Stimulated activated CD8-positive, alpha-beta memory T cell treated with anti-CD3 and anti-CD28 coated beads, Interleukin-7, amount 100 ng/mL, for 24 hours (primary cell): ENCODE measurements around the gene DEFB123.
"Not testable (repeated sequence)": the region's sequence is repeated elsewhere in the genome, so short reads cannot be mapped to it uniquely, and the experiment has no call there.

ENCODE experiments used
- DNase-seq: peaks from one replicate; pipeline ENCODE4 v3.0.0-alpha.2; 2020; ENCODE audit warnings: low read depth

Gene DEFB123

GRCh38 chr20:31440012-31440659 lies at the start of gene DEFB123:
Gene DEFB123 (plus strand): TSS chr20:31440632. CDS start chr20:31440699, 67 bp downstream.
- DNase-seq: no peak

DNA sequence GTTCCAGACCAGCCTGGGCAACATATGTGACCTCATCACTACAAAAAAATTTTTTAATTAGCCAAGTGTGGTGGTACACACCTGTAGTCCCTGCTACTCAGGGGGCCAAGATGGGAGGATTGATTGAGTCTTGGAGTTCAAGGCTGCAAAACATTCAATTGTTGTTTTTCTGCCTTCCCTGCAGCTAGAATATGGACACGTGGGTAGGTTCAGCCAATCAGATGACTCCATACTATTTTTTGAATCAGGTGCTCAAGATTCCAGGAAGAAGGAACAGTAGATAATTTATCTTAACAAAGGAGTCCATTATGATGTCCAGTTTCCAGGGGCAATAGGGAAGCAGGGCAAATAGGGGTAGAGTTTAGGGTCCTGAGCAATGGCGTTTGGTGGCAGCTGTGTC lies 47.6 kb upstream of the DEFB123 start:
- DNase-seq: no peak

DNA sequence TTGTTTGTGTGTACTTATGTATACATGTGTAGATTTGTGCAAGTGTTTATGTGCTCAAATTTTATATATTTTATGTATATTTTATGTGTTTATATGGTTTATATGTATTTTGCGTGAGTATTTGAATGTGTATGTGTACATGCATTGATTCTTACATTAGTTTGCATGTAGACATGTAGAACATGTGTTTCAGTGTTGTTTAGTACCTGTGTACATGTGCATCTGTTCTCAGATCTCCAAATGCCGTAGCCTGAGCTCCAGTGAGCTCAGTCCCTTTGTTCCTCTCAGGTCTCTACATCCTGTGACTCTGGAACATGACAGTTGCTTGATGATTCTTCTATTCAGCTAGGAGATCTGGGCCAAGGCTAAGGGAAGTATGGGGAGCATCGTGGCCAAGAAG lies 45.5 kb upstream of the DEFB123 start:
- DNase-seq: no peak

DNA sequence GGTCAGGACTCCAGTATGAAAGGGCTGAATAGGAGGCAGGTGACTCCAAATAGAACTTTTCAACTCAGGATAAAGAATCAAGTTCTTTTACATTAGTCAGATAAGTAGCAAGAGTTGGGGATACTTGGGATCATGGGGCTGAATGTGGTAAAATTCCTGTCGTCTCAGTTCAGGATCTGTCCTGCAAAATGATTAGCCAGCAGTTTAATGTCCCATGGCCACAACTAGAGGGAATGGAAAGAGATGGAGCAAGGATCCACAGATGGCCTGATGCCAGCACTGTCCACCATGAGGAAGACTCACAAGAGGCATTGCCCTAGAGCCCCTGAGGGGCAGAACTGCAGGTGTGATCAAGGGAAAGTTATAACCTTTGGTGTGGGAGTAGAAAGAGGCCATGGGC lies 36.5 kb upstream of the DEFB123 start:
- DNase-seq: no peak

DNA sequence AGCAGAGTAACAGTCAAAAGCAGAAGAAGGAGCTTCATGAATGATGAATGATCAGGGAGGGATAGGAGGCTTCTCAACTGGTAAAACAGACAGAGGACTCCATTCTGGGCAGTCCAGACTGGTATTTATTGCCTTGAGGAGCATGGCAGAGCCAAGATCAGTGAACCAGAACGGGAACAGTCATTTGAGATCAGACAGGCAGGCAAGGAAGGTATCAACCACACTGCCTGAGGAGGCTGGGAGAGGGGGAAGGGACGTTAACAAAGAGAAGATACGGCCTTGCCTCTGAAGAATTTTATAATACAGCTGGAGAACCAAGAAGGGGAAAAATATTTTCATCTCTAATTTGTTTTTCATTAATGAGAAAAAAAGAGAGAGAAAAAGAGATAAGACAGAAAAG lies 34.3 kb upstream of the DEFB123 start, which contains the start of gene DEFB121:
Gene DEFB121, minus strand, starts transcription at position 101 of the 400 bp plus-strand sequence. Its CDS starts 63 bp downstream, at position 38.
- DNase-seq: no peak

- no peak for DNase-seq
Observed at GRCh38 chr20:31410011-31410410, 30.4 kb upstream of the DEFB123 start.

- DNase-seq: no peak
Observed at GRCh38 chr20:31414381-31414780, 26.1 kb upstream of the DEFB123 start.

DNA sequence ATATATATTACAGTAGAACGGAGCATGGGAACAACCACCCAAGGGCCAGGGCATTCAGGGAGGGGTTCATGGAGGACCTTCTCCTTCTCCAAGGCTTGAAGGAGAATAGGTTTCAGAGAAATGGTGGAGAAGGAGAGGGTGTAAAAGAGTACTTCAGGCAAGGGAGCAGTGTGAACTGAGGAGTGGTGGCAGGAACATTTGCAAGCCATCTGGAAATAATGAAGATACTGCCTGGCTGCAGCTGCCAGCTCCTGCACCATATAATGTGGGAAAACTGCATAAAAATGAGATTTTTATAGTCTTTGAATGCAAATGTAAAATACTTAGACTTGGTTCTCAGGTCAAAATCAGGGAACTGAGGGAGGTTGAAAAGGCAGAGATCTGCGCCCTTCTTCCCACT lies 24.8 kb upstream of the DEFB123 start:
- DNase-seq: no peak

- no peak for DNase-seq
Observed at GRCh38 chr20:31418307-31418706, 22.1 kb upstream of the DEFB123 start.

DNA sequence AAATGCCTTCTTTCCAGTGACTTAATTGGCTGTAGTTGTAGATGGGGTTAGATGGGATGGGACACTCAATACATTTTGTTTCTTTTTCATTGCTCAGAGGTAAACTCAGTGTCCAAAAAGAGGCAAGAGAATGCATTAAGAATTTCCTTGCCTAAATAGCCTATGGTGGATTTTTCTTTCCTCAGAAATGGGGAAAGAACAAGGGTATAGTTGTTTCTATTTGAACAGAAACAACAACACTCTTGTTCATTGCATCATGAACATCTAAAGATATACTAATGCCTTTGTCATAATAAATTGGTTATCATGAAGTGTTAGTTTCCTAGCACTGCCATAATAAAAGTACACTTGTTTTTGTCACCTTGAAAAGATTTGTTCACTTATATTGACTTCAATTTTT lies 14.6 kb upstream of the DEFB123 start:
- DNase-seq: no peak

GRCh38 chr20:31426891-31427551 lies 13.4 kb upstream of the DEFB123 start:
- DNase-seq: not testable (repeated sequence)

GRCh38 chr20:31427576-31427975 lies 12.9 kb upstream of the DEFB123 start:
- DNase-seq: not testable (repeated sequence)

DNA sequence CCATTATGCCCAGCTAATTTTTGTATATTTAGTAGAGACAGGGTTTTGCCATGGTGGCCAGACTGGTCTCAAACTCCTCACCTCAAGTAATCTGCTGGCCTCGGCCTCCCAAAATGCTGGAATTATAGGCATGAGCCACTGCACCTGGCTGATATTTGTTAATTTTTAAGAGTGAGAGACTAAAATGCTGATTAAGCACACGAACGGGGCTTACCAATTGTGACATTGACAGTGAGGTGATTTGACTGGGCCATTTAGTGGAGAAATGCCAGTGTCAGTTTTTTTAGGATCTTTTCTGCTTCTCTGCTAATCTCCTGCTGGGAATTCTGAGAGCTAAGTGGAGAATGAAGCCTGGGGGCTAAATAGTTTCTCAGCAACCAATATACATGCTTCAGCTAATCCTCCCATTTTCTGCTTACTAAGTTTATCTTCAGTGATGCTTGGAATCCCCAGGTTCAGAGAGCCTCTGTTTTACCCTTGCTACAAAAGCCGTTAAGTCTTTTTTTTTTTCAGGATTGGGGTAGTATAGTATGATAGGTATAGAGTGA lies 9.8 kb upstream of the DEFB123 start:
- no peak for DNase-seq

DNA sequence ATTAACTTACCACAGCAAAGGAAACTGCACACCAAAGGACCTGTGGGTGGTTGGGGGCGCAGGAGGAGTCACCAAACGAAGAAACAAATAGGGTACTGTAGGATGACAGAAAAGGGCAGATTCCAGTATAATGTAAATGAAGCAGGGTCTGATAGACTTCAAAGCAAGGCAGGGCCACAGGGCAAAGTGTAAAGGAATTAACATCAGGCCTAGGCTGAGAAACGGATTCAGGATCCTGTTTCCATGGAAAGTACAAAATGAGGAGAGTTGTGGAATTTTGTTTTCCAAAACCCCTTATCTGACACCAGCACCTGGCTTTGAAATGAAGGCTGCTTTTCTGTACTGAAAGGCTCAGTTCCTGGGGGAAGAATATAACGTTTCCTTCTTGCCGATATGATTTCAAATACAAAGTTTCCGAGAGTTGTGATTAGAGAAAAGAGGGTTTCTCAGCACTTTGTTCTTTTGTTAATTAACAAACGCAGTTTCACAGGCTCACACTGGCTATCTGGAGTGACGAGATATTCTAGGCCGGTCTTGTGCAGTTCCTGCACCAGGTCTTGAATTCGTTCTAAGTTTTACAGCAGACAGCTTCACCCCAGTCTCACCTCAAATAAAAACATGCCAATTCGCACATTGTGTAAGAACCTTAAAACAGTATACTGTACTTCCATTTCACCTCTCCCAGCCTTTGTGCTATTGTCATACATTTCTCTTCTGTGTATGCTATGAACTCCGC lies 5.8 kb downstream of the DEFB123 start:
- no peak for DNase-seq

DNA sequence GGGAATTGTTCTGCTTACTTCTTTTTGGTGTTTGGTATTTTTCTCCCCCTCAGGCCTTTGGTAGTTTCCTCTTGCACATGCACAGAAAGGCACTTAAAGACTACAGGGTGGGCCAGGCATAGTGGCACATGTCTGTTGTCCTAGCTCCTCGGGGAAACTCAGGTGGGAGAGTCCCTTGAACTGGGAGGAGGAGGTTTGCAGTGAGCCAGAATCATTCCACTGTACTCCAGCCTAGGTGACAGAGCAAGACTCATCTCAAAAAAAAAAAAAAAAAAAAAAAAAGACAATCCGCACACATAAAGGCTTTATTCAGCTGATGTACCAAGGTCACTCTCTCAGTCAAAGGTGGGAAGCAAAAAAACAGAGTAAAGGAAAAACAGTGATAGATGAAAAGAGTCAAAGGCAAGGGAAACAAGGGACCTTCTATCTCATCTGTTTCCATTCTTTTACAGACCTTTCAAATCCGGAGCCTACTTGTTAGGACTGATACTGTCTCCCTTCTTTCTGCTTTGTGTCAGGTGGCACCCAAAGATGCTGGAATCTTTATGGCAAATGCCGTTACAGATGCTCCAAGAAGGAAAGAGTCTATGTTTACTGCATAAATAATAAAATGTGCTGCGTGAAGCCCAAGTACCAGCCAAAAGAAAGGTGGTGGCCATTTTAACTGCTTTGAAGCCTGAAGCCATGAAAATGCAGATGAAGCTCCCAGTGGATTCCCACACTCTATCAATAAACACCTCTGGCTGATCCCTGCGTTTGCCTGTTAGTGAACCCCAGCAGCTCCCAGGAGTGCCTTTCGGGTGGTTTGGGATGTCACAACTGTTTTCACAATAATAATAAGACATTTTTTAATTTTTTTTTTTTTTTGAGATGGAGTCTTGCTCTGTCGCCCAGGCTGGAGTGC lies 9.3 kb downstream of the DEFB123 start:
- no peak for DNase-seq

DNA sequence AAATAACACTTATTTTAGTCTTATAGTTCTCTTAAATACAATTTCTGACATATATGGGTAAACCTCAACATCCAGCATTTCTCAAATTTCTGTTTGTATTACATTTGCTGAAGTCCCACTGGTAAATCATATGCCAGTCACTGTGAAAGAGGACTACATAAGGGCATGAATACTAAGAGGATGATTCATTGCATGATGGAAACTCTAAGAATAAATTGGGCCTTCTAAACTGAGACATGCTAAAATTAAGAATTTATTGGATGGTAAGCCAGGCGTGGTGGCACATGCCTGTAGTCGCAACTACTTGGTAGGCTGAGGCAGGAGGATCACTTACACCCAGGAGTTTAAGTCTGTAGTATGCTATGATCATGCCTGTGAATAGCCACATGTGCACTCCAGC lies 12.1 kb downstream of the DEFB123 start:
- no peak for DNase-seq

DNA sequence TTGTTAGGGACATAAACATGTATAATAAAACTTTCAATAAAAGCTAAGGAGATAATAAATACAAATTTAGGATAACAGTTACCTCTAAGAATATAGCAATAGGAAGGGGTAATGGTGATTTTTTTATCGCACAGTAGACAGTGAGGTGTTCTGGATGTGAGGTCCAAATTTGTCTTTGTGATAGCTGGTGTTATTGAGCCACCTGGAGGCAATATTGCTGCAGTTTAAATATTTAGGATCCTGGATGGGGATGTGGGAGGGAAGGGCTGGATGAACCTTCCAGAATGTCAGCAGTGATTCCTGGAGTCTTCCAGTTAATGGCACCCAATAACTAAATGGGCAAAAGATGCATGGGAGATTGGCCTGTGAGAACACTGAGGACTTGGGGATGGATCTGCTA lies 13.9 kb downstream of the DEFB123 start:
- DNase-seq: no peak

GRCh38 chr20:31470946-31471345 lies 30.5 kb downstream of the DEFB123 start:
- DNase-seq: not testable (repeated sequence)

GRCh38 chr20:31472395-31473330 lies 32.2 kb downstream of the DEFB123 start:
- DNase-seq: no peak

GRCh38 chr20:31473331-31474096 lies 33.1 kb downstream of the DEFB123 start:
- no peak for DNase-seq
